Measurements from ENCODE around the gene MTREX. TPM values are rescaled to one million over a fixed set of nuclear protein-coding genes. Genes with fewer than 3 reads are reported as not detected.

Gene MTREX
- total RNA-seq, 1 experiment from 2014 or later = 123 TPM

DNA sequence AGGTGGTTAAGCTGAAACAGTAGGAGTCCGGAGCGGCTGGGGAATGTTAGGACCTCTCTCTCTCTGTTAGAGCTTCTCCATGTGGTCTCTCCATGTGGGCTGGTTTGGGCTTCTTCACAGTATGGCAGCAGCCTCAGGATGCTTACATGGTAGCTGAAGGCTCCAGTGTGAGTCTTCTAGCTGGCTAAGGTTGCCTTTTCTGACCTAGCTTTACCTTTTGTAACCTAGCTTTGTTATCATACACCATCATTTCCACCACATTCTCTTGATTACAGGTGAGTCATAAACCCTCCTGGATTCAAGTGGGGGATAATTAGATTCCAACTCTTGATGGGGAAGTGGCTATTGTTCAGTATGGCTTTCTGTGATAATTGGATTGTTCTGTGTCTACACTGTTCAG lies 98.5 kb downstream of the MTREX start:
- Histone ChIP-seq H2BK12ac (ENCODE audit: insufficient read length, low read depth, low read length) (no peak overlapping the region), H2BK15ac (ENCODE audit: low read depth, low read length) (no peak overlapping the region), H4K8ac (replicated peaks; ENCODE audit: insufficient read length, low read depth, low read length) (no peak overlapping the region), H3K23ac (ENCODE audit: insufficient read length, low read depth, low read length) (no peak overlapping the region), H4K20me1 (ENCODE audit: control insufficient read depth, insufficient read depth, insufficient read length) (no peaks in the 10 kb centered on the region), H4K91ac (ENCODE audit: insufficient read length, low read depth, low read length) (no peak overlapping the region), H3K14ac (ENCODE audit: insufficient read depth, low read length) (no peak overlapping the region), H2BK20ac (ENCODE audit: low read depth, low read length, poor library complexity, severe bottlenecking) (no peak overlapping the region), H3K27me3 (ENCODE audit: insufficient read depth, low read length) (no peaks in the 10 kb centered on the region), H3K4me2 (ENCODE audit: insufficient read depth, insufficient read length, low read length) (no peak overlapping the region), H4K5ac (ENCODE audit: insufficient read length, low read depth, low read length) (no peak overlapping the region), H3K56ac (ENCODE audit: insufficient read length, low read depth, low read length) (no peak overlapping the region), H3K27ac (ENCODE audit: insufficient read length, low read depth, low read length) (no peak overlapping the region), H3K9me3 (ENCODE audit: control insufficient read depth, low read depth, low read length) (no peaks in the 10 kb centered on the region), H3K4ac (ENCODE audit: low read depth, low read length) (no peak overlapping the region), H2BK120ac (ENCODE audit: low read depth, low read length, poor library complexity, severe bottlenecking) (no peak overlapping the region), H3K79me2 (ENCODE audit: insufficient read depth, low read length) (no peaks in the 10 kb centered on the region), H3T11ph (ENCODE audit: low read length) (no peak overlapping the region), H3K23me2 (ENCODE audit: insufficient read length, low read depth, low read length, poor library complexity, severe bottlenecking) (no peaks in the 10 kb centered on the region), H3K4me1 (ENCODE audit: insufficient read depth, low read length) (no peaks in the 10 kb centered on the region), H2BK5ac (ENCODE audit: insufficient read length, low read length) (no peak overlapping the region), H2AK5ac (ENCODE audit: insufficient read length, low read length) (no peak overlapping the region), H3K18ac (ENCODE audit: insufficient read length, low read depth, low read length) (no peak overlapping the region), H3K79me1 (ENCODE audit: insufficient read depth, low read depth, low read length, poor library complexity, severe bottlenecking) (no peaks in the 10 kb centered on the region), H3K9ac (ENCODE audit: extremely low read depth, insufficient read length, low read length) (no peak overlapping the region), H2AFZ (ENCODE audit: low read length) (no peak overlapping the region)
- H3K27me3 Mint-ChIP-seq (ENCODE audit: low read depth) = no peaks in the 10 kb centered on the region
- TF ChIP-seq, protein P1, sequence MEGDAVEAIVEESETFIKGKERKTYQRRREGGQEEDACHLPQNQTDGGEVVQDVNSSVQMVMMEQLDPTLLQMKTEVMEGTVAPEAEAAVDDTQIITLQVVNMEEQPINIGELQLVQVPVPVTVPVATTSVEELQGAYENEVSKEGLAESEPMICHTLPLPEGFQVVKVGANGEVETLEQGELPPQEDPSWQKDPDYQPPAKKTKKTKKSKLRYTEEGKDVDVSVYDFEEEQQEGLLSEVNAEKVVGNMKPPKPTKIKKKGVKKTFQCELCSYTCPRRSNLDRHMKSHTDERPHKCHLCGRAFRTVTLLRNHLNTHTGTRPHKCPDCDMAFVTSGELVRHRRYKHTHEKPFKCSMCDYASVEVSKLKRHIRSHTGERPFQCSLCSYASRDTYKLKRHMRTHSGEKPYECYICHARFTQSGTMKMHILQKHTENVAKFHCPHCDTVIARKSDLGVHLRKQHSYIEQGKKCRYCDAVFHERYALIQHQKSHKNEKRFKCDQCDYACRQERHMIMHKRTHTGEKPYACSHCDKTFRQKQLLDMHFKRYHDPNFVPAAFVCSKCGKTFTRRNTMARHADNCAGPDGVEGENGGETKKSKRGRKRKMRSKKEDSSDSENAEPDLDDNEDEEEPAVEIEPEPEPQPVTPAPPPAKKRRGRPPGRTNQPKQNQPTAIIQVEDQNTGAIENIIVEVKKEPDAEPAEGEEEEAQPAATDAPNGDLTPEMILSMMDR (conservative IDR thresholded peaks at IDR 0.05) = no peak
- DNase-seq = no peak
- H3K36me3 Mint-ChIP-seq (ENCODE audit: insufficient read depth in 1 of 3, low read depth in 3 of 3) = peaks cover 11 to 63% (median 56%) of the 10 kb centered on the region in 3 experiments; a peak in 6 of 7 replicates
- no peaks in the 10 kb centered on the region for H3K9me3 Mint-ChIP-seq
- no peaks in the 10 kb centered on the region for H3K4me1 Mint-ChIP-seq
- H3K4me3 Mint-ChIP-seq = no peak overlapping the region
- peak overlapping the region in 1 of 3 experiments; percentile 79; a peak in 1 of 7 replicates for H3K27ac Mint-ChIP-seq
- WGBS (ENCODE audit: extremely low coverage, insufficient read length, low lambda C conversion rate) = no CpG with 5 or more reads among the region's 2 CpGs
